HK-2 (cell line): ENCODE results near the gene PAX1.

Experiments
- DNase-seq: peaks from one replicate; pipeline ENCODE4 v3.0.0-alpha.2; 2018; ENCODE audit not compliant: unreplicated experiment

PAX1 gene

GRCh38 chr20:21739682-21740081 lies 34.2 kb downstream of the PAX1 start:
- no peak for DNase-seq

GRCh38 chr20:21741266-21741665 lies 35.8 kb downstream of the PAX1 start:
- DNase-seq = no peak

DNA sequence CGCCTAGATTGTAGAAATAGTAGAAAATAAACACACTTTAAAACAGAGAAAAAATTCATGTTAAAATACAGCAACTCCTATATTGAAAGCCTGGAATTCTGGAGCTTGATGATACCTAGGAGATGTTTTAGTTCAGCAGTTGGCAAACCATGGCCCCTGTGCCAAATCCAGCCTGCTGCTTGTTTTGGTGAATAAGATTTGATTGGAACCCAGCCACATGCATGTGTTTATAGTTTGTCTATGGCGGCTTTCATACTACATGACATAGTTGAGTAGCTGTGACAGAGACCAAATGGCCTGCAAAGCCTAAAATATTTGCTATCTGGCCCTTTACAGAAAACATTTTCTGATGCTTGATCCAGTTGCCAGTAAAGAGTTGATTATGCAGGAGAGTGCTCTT lies 57.2 kb downstream of the PAX1 start:
- no peak for DNase-seq

DNA sequence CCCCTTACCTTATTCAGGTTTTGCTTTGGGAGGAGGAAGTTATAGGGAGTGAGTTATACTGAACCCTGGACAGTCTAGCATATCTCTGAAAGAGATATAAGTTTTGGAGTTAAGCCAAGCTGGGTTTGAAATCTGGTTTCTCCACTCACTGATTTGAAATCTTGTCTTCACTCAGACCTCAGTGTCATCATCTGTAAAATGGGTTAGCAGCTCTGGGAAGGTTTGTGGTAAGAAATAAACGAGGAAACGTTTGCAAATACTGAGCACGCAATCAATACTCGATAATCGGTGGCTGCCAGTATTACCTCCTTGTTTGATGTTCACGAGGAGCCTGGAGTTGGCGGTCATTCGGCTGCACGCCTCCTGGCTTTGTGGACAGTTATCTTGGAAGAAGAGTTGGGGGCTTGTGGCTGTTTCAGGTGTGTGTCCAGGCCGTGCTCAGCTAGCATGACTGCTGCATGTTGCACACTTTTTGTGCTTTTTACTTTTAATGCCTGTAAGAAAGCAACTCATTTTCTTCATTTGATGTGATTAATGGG lies 61.8 kb downstream of the PAX1 start:
- DNase-seq = no peak

GRCh38 chr20:21767739-21768223 lies 62.3 kb downstream of the PAX1 start:
- peak; percentile 24 for DNase-seq
